Gastroesophageal sphincter (tissue), 3 donors: Measurements from ENCODE around the gene MEGF11.

Experiments
- CTCF ChIP-seq, 4 experiments: fragments of 200-600 bp in 2 of 4; fragments of 450-650 bp in 2 of 4; sonication (generic) in 1 of 4; IDR thresholded peaks; one replicate each; pipeline ENCODE4 v1.5.1; 2017 to 2019; ENCODE audit warnings: antibody characterized with exemption in 4 of 4, mild to moderate bottlenecking in 2 of 4, moderate library complexity in 2 of 4
- EP300 ChIP-seq: sonication (generic); formaldehyde crosslinking; IDR thresholded peaks from one replicate; pipeline ENCODE4 v1.6.1; 2017; ENCODE audit warnings: antibody characterized with exemption, mild to moderate bottlenecking
- POLR2A ChIP-seq, 2 donors: fragments of 450-650 bp; IDR thresholded peaks; one replicate each; pipeline ENCODE4 v1.6.1; 2017; ENCODE audit warnings: antibody characterized with exemption in 2 of 2, mild to moderate bottlenecking in 2 of 2, moderate library complexity in 1 of 2
- POLR2AphosphoS5 ChIP-seq: sonication (generic); formaldehyde crosslinking; IDR thresholded peaks from one replicate; pipeline ENCODE4 v1.6.1; 2017; ENCODE audit warnings: antibody characterized with exemption

GRCh38 chr15:66163553-66163952 lies 90.0 kb downstream of the MEGF11 start:
- TF ChIP-seq CTCF (IDR thresholded peaks at IDR 0.05) = no peak
- TF ChIP-seq EP300 = no peak
- no peak for TF ChIP-seq POLR2AphosphoS5
- TF ChIP-seq POLR2A (IDR thresholded peaks at IDR 0.05) = no peak
